Measurements from ENCODE around the gene TRIM37.

DNA sequence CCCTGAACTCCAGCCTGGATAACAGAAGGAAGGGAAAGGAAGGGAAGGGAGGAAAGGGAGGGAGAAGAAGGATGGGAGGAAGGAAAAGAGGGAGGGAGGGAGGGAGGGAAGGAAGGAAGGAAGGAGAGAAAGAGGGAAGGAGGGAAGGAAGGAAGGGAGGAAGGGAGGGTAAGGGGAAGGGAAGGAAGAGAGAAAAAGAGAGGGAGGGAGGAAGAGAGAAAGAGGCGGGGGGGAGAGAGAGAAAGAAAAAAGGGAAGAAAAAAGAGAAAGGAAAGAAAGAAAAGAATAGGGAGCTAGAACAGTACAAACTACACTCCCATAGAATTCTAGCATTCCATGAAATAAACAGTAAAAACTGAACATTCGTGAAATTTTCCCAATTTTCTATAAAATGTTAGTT, 23.1 kb upstream of the TRIM37 start:
- TF ChIP-seq, protein P1, sequence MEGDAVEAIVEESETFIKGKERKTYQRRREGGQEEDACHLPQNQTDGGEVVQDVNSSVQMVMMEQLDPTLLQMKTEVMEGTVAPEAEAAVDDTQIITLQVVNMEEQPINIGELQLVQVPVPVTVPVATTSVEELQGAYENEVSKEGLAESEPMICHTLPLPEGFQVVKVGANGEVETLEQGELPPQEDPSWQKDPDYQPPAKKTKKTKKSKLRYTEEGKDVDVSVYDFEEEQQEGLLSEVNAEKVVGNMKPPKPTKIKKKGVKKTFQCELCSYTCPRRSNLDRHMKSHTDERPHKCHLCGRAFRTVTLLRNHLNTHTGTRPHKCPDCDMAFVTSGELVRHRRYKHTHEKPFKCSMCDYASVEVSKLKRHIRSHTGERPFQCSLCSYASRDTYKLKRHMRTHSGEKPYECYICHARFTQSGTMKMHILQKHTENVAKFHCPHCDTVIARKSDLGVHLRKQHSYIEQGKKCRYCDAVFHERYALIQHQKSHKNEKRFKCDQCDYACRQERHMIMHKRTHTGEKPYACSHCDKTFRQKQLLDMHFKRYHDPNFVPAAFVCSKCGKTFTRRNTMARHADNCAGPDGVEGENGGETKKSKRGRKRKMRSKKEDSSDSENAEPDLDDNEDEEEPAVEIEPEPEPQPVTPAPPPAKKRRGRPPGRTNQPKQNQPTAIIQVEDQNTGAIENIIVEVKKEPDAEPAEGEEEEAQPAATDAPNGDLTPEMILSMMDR (IDR thresholded peaks at IDR 0.05), result no peak
- no peak for TF ChIP-seq EZH2 (IDR thresholded peaks at IDR 0.05; ENCODE audit: borderline replicate concordance, insufficient read depth, low read depth, low read length, poor library complexity, severe bottlenecking)

Measured in B cell (primary cell).